C4-2B (cell line): ENCODE data around the gene RASGRP3.

Source experiments
- ZFX ChIP-seq: fragments of 450-650 bp; IDR thresholded peaks from 2 replicates; pipeline ENCODE4 v1.6.1; 2017
- TF ChIP-seq, protein P1 (sequence below): fragments of 450-650 bp; conservative IDR thresholded peaks from 2 replicates; pipeline ENCODE4 v1.5.1; 2017; ENCODE audit warnings: mild to moderate bottlenecking

DNA sequence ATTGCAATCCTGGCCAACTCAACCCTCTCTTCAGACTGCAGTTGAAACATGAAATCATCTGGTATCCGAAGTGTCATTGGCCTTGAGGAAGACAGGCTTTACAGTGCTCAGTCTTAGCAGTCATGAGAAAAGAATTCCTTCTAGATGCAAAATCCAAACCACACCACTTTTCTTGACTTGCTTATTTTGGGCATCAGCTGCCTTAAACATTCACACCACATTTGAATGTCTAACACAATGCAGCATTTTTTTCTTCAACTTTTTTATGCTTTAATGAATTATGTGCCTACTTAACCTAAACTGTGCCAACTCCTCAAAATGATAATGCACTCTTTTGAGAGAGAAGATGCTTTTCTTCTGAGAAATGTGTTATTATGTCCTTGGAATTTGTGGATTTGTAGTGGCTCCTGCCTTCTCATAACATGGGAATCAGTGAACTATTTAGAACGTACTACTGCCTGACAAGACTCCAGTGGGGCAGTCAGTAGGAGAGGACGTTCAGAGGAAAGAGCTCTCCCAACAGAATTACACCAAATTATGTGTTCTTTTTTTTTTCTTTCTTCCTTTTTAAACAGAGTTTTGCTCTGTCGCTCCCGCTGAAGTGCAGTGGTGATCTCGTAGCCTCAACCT, 125.9 kb downstream of the RASGRP3 start:
- TF ChIP-seq, protein P1, sequence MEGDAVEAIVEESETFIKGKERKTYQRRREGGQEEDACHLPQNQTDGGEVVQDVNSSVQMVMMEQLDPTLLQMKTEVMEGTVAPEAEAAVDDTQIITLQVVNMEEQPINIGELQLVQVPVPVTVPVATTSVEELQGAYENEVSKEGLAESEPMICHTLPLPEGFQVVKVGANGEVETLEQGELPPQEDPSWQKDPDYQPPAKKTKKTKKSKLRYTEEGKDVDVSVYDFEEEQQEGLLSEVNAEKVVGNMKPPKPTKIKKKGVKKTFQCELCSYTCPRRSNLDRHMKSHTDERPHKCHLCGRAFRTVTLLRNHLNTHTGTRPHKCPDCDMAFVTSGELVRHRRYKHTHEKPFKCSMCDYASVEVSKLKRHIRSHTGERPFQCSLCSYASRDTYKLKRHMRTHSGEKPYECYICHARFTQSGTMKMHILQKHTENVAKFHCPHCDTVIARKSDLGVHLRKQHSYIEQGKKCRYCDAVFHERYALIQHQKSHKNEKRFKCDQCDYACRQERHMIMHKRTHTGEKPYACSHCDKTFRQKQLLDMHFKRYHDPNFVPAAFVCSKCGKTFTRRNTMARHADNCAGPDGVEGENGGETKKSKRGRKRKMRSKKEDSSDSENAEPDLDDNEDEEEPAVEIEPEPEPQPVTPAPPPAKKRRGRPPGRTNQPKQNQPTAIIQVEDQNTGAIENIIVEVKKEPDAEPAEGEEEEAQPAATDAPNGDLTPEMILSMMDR, result no peak
- no peak for TF ChIP-seq ZFX
